Dermis blood vessel endothelial cell (primary cell): ENCODE measurements around the gene UBAC2. TPM values are rescaled to one million over a fixed set of nuclear protein-coding genes. Genes with fewer than 3 reads are reported as not detected.

ENCODE experiments used
- DNase-seq: peaks from one replicate; pipeline ENCODE4 v3.0.0; 2010
- total RNA-seq: library from RNA; depleted of rRNA; stranded (reverse); fragments of >200 nt; gene quantifications from 2 replicates; pipeline ENCODE4 v1.2.3, GENCODE V29; 2014

The UBAC2 gene
- total RNA-seq, 1 donor from 2014 or later: 48.8 TPM

- DNase-seq: no peak
These were observed 162.7 kb downstream of the UBAC2 start for GRCh38 chr13:99363391-99363790.

DNA sequence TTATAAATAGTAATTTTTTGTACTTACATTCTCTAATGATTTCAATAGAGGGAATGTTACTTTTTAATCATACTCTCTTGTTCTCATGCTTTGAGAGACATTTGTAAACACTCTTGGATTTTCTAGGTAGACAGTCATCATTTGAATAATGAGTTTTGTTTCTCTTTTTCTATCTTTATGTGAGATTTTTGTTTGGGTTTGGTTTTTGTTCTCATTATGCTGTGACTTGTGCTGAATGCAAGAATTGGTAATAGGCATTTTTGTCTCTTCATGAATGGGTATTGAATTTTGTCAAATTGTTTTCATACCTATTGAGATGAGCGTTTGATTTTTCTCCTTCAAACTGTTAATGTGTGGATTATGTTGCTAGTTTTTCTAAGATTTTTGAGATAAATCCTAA is 163.3 kb downstream of the UBAC2 start:
- no peak for DNase-seq

- DNase-seq: no peak
These were observed 165.7 kb downstream of the UBAC2 start for GRCh38 chr13:99366075-99366987.

GRCh38 chr13:99367106-99367616 is 166.5 kb downstream of the UBAC2 start:
- no peak for DNase-seq

DNA sequence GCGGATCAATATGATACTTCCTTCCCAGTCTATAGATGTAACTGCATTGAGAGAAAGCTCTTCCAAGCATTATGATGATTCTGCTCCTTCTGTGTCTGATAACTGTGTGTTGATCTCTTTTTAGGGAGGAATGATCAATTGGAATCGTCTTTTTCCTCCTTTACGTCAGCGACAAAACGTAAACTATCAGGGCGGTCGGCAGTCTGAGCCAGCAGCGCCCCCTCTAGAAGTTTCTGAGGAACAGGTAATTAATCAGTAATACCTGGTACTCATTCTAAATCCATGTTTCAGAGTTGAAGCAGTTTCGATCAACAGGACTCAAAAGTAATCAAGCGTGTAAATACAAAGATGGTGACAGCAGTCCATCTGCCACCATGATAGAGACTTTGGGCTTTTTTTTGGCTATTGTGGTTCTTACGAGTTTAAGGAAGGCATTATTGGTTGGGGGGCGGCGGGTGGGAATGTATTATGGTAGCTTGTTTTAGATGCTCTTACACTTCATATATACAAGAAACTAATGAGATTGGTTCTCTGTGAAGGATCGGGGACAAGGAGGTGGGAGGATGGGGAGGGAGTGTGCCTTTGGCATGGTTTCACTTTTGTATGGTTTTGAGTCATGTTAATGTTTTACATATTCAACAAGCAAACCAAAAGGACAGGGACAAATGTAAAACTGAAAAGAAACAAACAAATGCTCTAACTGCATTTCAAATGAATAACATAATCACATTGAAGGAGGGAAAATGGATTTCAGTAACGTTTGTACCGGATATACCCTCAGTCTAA is 167.2 kb downstream of the UBAC2 start:
- DNase-seq: no peak

DNA sequence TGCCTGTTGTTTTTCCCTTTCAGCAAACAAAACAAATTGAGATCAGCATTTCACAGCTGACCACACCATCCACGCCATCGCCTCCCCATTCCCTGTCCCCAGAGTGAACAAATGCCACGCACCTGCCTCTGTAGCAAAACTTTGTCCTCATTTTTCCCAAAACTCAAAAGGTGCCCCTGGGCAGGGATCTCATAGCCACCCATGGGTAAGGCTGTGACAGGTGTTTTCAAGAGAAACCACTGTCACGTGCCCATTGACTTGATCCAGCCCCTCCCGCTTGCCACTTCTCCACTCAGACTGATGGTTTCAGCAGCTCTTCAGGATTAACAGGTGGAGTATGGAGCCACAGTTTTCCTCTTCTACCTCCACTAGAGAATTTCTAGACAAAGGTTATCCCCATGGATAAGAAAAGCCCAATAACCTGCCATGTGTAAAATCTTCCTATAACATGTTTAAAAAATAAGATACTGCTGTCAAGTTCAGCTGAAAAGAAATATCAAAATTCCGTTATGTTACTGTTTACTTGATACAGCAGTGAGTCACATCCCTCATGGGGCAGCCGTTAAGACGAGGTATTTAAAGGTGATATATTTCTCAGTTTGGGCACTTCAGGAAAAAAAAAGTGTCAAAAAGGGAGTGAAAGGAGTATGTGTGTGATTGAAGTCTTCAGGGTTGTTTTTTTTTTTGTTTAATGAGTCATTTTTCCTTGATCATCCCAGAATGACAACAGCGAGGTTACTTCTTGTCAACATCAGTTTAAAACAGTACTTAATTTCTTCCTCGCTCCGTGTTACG is 170.0 kb downstream of the UBAC2 start:
- DNase-seq: no peak

GRCh38 chr13:99371956-99372355 is 171.3 kb downstream of the UBAC2 start:
- no peak for DNase-seq

DNA sequence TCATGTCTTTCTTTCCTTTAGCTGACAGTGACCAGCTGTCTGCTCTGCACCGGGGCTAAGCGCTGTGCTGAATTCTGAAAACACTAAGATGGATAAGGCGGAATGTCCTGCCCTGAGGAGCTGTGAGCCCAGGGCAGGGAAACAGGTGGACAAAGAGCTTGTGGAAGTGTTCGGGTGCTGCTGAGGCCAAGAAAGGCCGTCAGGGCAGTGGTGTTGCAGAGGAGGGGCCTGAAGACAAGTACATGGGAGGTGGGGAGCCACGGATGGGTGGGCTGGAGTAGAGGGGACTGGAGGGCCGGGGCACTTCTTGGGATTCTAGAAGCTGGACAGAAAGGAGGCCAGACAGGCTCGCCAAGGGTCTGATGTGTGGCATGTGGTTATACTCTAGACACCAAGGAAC is 172.8 kb downstream of the UBAC2 start:
- DNase-seq: no peak

GRCh38 chr13:99374169-99374991 is 173.7 kb downstream of the UBAC2 start:
- DNase-seq: no peak

DNA sequence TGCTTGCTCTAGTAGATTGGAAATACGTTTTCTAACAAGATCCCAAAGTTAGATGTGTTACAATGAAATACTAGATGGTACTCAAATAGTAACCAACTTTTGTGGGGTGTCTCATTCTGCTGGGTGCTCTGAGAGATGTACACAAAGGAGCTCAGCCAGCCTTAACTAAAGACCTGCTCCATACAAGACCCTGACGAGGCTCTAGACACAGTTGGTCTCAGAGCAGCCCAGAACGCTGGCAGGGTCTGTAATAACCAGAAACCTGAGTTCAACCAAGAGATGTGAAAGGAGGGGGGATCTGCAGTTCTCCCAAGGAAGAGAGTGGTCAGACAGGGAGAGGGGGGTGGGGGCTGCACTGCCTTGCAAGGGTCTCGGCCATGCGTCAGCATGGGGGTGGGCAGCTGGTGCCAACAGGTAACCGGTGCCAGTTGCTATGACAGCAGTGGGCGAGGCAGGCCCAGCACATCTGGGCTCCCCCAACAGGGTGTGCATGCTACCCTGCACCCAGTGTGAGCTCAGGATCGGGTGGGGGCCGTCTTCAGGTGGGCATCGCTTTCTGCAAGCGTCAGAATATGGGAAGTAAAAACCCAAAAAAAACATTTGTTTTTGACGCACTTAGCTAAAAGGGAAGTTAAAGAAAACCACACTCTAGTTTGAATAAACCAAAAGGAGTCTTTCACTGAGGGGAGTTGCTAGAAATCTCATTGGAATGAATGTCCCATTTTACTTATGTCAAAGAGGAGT is 174.5 kb downstream of the UBAC2 start:
- no peak for DNase-seq

DNA sequence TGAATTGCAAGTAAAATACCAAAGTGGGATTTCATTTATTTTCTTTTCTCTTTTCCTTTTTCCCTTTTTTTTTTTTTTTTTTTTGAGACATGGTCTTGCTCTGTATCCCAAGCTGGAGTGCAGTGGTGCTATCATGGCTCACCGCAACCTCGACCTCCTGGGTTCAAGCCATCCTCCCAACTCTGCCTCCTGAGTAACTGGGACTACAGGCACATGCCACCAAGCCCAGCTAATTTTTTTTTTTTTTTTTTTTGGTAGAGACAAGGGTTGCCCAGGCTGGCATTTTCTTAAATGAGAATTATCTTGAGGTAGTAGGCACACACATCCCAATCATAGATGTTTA is 175.1 kb downstream of the UBAC2 start:
- no peak for DNase-seq

GRCh38 chr13:99376132-99376531 is 175.5 kb downstream of the UBAC2 start:
- DNase-seq: no peak

DNA sequence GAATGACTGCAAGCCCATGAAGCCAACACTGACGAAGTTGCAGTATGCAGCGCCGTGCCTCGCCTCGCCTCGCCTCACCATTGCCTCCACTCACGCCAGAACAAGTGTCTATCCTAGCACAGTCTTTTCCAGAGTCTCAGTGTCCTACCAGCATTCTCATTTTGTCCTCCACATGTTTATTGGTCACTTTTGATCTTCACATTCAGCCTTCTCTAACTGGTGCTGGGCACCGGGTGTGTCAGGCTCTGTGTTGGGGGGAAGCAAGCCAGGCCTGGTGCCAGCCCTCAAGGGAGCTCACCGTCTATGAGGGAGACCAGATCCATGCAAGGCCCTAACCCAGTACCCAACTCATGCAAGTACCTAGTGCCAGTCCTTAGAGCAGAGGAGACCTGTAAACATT is 176.3 kb downstream of the UBAC2 start:
- no peak for DNase-seq

GRCh38 chr13:99377641-99378040 is 177.0 kb downstream of the UBAC2 start:
- no peak for DNase-seq

GRCh38 chr13:99378985-99379733 is 178.5 kb downstream of the UBAC2 start:
- no peak for DNase-seq

- no peak for DNase-seq
These were observed 179.5 kb downstream of the UBAC2 start for GRCh38 chr13:99379856-99380801.

GRCh38 chr13:99380921-99381645 is 180.4 kb downstream of the UBAC2 start:
- no peak for DNase-seq

DNA sequence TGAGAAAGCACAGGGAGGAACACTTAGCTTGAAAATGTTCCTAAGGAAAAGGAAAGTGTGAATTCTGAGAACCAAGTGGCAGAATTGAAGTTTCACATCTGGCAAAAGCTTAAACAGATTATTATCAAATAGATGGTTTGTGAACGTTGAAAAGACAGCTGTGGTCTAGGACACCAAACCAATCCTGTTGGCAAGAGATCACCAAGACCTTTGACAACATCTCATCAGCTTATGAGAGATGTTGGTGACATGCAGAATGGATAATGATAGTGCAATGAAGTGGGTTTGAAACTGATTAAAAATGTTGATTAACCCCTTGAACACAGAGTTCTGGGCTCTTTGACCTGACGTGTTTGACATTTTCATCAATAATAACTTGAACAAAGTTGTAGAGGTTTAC is 181.1 kb downstream of the UBAC2 start:
- no peak for DNase-seq
